ENCODE results near the gene NDUFS4.

Gene NDUFS4

DNA sequence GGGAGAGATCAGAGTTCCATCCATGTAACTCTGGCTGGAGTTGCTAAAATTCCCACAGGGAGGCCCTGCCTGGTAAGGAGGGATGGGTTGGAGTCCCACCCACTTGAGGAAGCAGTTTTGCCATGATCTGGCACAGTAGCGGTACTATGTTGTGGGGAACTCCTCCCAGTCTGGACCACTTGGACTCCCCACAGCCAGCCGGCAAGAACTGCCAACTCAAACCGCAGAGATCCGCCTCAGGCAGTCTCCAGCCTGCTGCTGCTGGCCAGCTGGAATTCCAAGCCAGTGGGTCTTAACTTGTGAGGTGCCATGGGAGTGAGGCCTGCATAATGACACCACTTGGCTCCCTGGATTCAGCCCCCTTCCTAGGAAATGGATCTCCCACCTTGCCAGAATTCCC, 151.9 kb downstream of the NDUFS4 start:
- TF ChIP-seq, protein P1, sequence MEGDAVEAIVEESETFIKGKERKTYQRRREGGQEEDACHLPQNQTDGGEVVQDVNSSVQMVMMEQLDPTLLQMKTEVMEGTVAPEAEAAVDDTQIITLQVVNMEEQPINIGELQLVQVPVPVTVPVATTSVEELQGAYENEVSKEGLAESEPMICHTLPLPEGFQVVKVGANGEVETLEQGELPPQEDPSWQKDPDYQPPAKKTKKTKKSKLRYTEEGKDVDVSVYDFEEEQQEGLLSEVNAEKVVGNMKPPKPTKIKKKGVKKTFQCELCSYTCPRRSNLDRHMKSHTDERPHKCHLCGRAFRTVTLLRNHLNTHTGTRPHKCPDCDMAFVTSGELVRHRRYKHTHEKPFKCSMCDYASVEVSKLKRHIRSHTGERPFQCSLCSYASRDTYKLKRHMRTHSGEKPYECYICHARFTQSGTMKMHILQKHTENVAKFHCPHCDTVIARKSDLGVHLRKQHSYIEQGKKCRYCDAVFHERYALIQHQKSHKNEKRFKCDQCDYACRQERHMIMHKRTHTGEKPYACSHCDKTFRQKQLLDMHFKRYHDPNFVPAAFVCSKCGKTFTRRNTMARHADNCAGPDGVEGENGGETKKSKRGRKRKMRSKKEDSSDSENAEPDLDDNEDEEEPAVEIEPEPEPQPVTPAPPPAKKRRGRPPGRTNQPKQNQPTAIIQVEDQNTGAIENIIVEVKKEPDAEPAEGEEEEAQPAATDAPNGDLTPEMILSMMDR (IDR thresholded peaks at IDR 0.05; ENCODE audit: borderline replicate concordance, insufficient read depth, low read depth, low read length): no peak
- no peak overlapping the region for H3K4me3 ChIP-seq (ENCODE audit: low read depth, low read length)

GRCh38 chr5:53713978-53714666, 153.7 kb downstream of the NDUFS4 start:
- TF ChIP-seq, protein P1 (IDR thresholded peaks at IDR 0.05; ENCODE audit: borderline replicate concordance, insufficient read depth, low read depth, low read length): no peak
- no peak overlapping the region for H3K4me3 ChIP-seq (ENCODE audit: low read depth, low read length)

DNA sequence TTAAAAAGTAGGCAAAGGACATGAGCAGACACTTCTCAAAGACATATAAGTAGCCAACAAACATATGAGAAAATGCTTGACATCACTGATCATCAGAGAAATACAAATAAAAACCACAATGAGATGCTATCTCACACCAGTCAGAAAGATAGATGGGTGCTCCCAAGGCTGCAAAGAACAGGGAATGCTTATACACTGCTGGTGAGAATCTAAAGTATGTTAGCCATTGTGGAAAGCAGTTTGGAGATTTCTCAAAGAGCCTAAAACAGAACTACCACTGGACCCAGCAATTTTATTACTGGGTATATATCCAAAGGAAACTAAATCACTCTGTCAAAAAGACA, 154.2 kb downstream of the NDUFS4 start:
- no peak overlapping the region for H3K4me3 ChIP-seq (ENCODE audit: low read depth, low read length)
- TF ChIP-seq, protein P1 (IDR thresholded peaks at IDR 0.05; ENCODE audit: borderline replicate concordance, insufficient read depth, low read depth, low read length): no peak

DNA sequence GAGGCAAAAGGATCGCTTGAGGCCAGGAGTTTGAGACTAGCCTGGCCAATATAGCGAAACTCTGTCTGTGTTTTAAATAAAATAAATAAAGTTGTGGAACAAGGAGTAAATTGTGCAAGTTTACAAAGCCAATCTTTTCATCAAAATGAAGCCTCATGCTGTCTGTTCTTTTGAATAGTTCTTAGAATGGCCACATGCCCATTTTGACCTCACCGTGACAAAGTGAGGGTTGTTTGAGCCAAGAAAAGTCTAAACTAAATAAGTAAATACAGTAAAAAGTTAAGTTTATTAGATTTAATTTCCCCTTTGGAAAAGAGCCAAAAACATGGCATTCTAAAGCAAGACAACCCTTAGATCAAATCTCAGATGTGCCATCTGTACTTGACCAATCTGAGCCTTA, 165.7 kb downstream of the NDUFS4 start:
- TF ChIP-seq, protein P1 (IDR thresholded peaks at IDR 0.05; ENCODE audit: borderline replicate concordance, insufficient read depth, low read depth, low read length): no peak

DNA sequence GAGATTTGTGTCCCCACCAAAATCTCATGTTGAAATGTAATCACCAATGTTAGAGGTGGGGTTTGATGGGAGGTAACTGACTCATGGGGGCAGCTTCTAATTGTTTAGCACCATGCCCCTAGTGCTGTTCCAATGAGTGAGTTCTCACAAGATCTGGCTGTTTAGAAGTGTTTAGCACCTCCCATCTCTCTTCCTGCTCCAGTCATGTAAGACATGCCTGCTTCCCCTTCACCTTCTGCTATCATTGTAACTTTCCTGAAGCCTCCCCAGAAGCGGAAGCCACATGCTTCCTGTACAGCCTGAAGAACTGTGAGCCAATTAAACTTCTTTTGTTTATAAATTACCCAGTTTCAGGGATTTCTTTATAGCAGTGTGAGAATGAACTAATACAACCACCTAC, 170.5 kb downstream of the NDUFS4 start:
- TF ChIP-seq, protein P1 (IDR thresholded peaks at IDR 0.05; ENCODE audit: borderline replicate concordance, insufficient read depth, low read depth, low read length): no peak

More for the DNA sequence above, 165.7 kb downstream of the NDUFS4 start:
- no peak overlapping the region for H3K4me3 ChIP-seq (ENCODE audit: low read depth, low read length)

More for the DNA sequence above, 170.5 kb downstream of the NDUFS4 start:
- H3K4me3 ChIP-seq (ENCODE audit: low read depth, low read length): no peak overlapping the region

All from GM12875 (cell line).